GM13977 (cell line): ENCODE results near the gene ZNF292.
A peak's percentile ranks its signal among the peaks of the same experiment; 100 is the strongest.

ENCODE experiments used
- DNase-seq: peaks from one replicate; pipeline ENCODE4 v3.0.0; 2012; ENCODE audit warnings: low spot score
- in situ Hi-C: fragments of 300-500 bp; cut with MboI; formaldehyde crosslinking; loops from one replicate; pipeline ENCODE4 v1.12.0; 2022; ENCODE audit warnings: low sequenced_read_pairs, low pct_unique_long_range_greater_than_20kb, mixed read lengths, inconsistent platforms; ENCODE audit not compliant: unreplicated experiment
- TF ChIP-seq, protein P1 (sequence below): IDR thresholded peaks from 2 replicates; pipeline ENCODE4 v1.5.1; 2012; ENCODE audit warnings: mild to moderate bottlenecking, control low read depth; ENCODE audit not compliant: insufficient read depth; ENCODE audit errors: extremely low read depth, missing control alignments

ZNF292 gene

GRCh38 chr6:87203448-87204023, 48.2 kb downstream of the ZNF292 start:
- TF ChIP-seq, protein P1, sequence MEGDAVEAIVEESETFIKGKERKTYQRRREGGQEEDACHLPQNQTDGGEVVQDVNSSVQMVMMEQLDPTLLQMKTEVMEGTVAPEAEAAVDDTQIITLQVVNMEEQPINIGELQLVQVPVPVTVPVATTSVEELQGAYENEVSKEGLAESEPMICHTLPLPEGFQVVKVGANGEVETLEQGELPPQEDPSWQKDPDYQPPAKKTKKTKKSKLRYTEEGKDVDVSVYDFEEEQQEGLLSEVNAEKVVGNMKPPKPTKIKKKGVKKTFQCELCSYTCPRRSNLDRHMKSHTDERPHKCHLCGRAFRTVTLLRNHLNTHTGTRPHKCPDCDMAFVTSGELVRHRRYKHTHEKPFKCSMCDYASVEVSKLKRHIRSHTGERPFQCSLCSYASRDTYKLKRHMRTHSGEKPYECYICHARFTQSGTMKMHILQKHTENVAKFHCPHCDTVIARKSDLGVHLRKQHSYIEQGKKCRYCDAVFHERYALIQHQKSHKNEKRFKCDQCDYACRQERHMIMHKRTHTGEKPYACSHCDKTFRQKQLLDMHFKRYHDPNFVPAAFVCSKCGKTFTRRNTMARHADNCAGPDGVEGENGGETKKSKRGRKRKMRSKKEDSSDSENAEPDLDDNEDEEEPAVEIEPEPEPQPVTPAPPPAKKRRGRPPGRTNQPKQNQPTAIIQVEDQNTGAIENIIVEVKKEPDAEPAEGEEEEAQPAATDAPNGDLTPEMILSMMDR = no peak
- no peak for DNase-seq
- in situ Hi-C loops = no loop called here

DNA sequence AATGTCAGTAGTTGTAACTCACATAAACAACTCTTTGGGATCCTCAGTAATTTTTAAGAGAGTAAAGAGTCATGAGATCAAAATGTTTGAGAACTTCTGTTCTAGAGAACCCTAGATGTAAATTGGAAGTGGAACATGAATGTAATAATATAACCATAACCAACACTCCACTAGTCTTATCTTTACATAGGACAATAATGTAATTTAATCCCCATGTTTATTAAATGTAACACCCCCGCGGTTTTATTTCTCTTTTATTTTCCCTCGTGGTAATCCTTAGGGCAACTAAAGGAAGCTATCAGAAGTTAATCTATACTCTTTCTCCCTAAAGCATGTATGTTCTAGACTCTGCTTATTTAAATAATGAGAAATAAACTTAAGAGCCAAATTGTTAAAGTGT, 54.4 kb downstream of the ZNF292 start:
- TF ChIP-seq, protein P1 = no peak
- in situ Hi-C loops = no loop called here
- no peak for DNase-seq

- TF ChIP-seq, protein P1 = no peak
- in situ Hi-C loops = no loop called here
- peak; percentile 44 for DNase-seq
These were observed 55.6 kb downstream of the ZNF292 start for GRCh38 chr6:87210979-87211378.

- TF ChIP-seq, protein P1 = no peak
- DNase-seq = no peak
- in situ Hi-C loops = no loop called here
These were observed 57.2 kb downstream of the ZNF292 start for GRCh38 chr6:87212596-87212995.

GRCh38 chr6:87213364-87213763, 58.0 kb downstream of the ZNF292 start:
- TF ChIP-seq, protein P1 = no peak
- DNase-seq = no peak
- in situ Hi-C loops = no loop called here

DNA sequence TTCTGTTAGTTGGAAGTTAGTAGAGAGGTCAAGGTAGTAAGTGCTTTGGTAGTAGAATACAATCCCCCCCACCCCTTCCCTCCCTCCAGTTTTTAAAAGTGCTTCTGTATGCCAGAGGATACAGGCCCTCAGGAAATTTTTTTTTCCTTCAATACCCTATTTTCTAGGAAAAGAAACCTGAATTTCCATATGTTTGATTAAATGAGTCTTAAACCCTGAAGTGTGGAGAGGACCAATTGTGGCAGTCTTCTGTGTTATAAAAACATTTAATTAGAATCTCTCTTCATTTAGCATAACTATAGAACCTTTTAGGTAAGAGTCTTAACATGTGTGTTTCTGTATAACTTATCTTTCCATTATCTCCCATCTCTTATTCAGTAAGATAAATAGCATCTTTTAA, 59.5 kb downstream of the ZNF292 start:
- TF ChIP-seq, protein P1 = no peak
- in situ Hi-C loops = no loop called here
- no peak for DNase-seq

DNA sequence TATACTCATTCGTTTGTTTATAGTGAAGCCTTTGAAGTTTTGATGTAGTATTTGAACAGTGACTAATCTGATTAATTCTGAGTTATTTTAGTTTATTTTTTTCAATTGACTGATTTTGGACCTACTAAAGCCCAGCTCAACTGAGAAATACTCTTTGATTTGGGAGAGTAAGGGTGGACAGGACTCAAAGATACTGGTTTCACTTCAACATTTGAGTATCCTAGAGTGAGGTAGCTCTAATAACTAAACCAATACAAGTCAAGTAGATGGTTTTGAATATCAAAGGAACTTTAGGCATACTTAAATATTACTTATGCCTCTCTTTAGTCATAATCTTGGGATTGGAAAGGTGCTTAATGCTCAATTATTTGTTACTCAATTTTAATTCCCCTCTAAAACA, 65.6 kb downstream of the ZNF292 start:
- TF ChIP-seq, protein P1 = no peak
- no peak for DNase-seq
- in situ Hi-C loops = no loop called here
